Activated CD4-positive, alpha-beta memory T cell treated with anti-CD3 and anti-CD28 coated beads for 36 hours (primary cell): ENCODE data around the gene YIPF6. TPM values are rescaled to one million over a fixed set of nuclear protein-coding genes. Genes with fewer than 3 reads are reported as not detected.
A peak's percentile ranks its signal among the peaks of the same experiment; 100 is the strongest.
"Not testable (repeated sequence)": the region's sequence is repeated elsewhere in the genome, so short reads cannot be mapped to it uniquely, and the experiment has no call there.

Source experiments
- CTCF ChIA-PET: fragments of 350-600 bp; sonication (Branson Sonifier 250); formaldehyde crosslinking; loops from one replicate; lab custom pipeline; 2021; ENCODE audit warnings: antibody characterized with exemption, inconsistent platforms; lab: Charles Lee
- POLR2A ChIA-PET: fragments of 350-600 bp; sonication (Branson Sonifier 250); formaldehyde crosslinking; loops from one replicate; lab custom pipeline; 2021; ENCODE audit warnings: antibody characterized with exemption; lab: Charles Lee
- DNase-seq: peaks from one replicate; pipeline ENCODE4 v3.0.0-alpha.2; 2020
- H3K27ac Mint-ChIP-seq: one replicate; pipeline ENCODE4 v1.8.0; 2021; ENCODE audit warnings: mixed read lengths
- H3K27me3 Mint-ChIP-seq: one replicate; pipeline ENCODE4 v1.8.0; 2021; ENCODE audit warnings: mixed read lengths
- H3K36me3 Mint-ChIP-seq: one replicate; pipeline ENCODE4 v1.8.0; 2021; ENCODE audit warnings: mixed read lengths
- H3K4me1 Mint-ChIP-seq: one replicate; pipeline ENCODE4 v1.8.0; 2021; ENCODE audit warnings: low read depth, mixed read lengths
- H3K4me3 Mint-ChIP-seq: one replicate; pipeline ENCODE4 v1.8.0; 2021; ENCODE audit warnings: mild to moderate bottlenecking, mixed read lengths
- H3K9me3 Mint-ChIP-seq: one replicate; pipeline ENCODE4 v1.8.0; 2021; ENCODE audit warnings: mixed read lengths
- intact Hi-C: fragments of 100-400 bp; cut with micrococcal nuclease; formaldehyde crosslinking; loops from one replicate; pipeline ENCODE4 v1.15.1; 2023
- total RNA-seq, 2 experiments: library from RNA; stranded (reverse); gene quantifications; one replicate each; pipeline ENCODE4 v1.2.3, GENCODE V29; 2021

YIPF6 gene
- total RNA-seq, 2 experiments from 2014 or later, result 24.2 to 26.1 TPM

GRCh38 chrX:68487254-68487653, 11.6 kb upstream of the YIPF6 start:
- no peak for DNase-seq
- Mint-ChIP-seq H3K4me1 (peaks cover 4% of the 10 kb centered on the region), H3K27me3 (no peaks in the 10 kb centered on the region), H3K4me3 (no peak overlapping the region), H3K36me3 (no peaks in the 10 kb centered on the region), H3K27ac (no peak overlapping the region), H3K9me3 (no peaks in the 10 kb centered on the region)
- POLR2A ChIA-PET, result no interaction called here
- CTCF ChIA-PET, result no interaction called here
- intact Hi-C loops, result no loop called here

- POLR2A ChIA-PET, result no interaction called here
Observed at GRCh38 chrX:68487924-68488323, 10.9 kb upstream of the YIPF6 start.

GRCh38 chrX:68488657-68489056, 10.2 kb upstream of the YIPF6 start:
- no peak for DNase-seq
- peaks cover 4% of the 10 kb centered on the region for H3K4me1 Mint-ChIP-seq
- intact Hi-C loops, result no loop called here
- no peaks in the 10 kb centered on the region for H3K36me3 Mint-ChIP-seq
- H3K27ac Mint-ChIP-seq, result no peak overlapping the region
- CTCF ChIA-PET, result no interaction called here
- H3K27me3 Mint-ChIP-seq, result no peaks in the 10 kb centered on the region
- POLR2A ChIA-PET, result no interaction called here
- H3K4me3 Mint-ChIP-seq, result no peak overlapping the region
- no peaks in the 10 kb centered on the region for H3K9me3 Mint-ChIP-seq

More at GRCh38 chrX:68487924-68488323, 10.9 kb upstream of the YIPF6 start:
- Mint-ChIP-seq H3K27ac (no peak overlapping the region), H3K36me3 (no peaks in the 10 kb centered on the region), H3K4me3 (no peak overlapping the region), H3K9me3 (no peaks in the 10 kb centered on the region), H3K4me1 (peaks cover 4% of the 10 kb centered on the region), H3K27me3 (no peaks in the 10 kb centered on the region)
- CTCF ChIA-PET, result no interaction called here
- no peak for DNase-seq
- intact Hi-C loops, result no loop called here

- DNase-seq, result no peak
- intact Hi-C loops, result loop anchor here (1.0 kb wide), 1 partner anchor 8 kb away; no protein-coding TSS in a partner anchor
- H3K36me3 Mint-ChIP-seq, result no peaks in the 10 kb centered on the region
- H3K9me3 Mint-ChIP-seq, result no peaks in the 10 kb centered on the region
- ChIA-PET CTCF (no interaction called here), POLR2A (no interaction called here)
- no peak overlapping the region for H3K27ac Mint-ChIP-seq
- peaks cover 4% of the 10 kb centered on the region for H3K4me1 Mint-ChIP-seq
- no peak overlapping the region for H3K4me3 Mint-ChIP-seq
- peaks cover 1% of the 10 kb centered on the region for H3K27me3 Mint-ChIP-seq
Observed at GRCh38 chrX:68490644-68491043, 8.2 kb upstream of the YIPF6 start.

- no peak for DNase-seq
- H3K4me3 Mint-ChIP-seq, result no peak overlapping the region
- peaks cover 4% of the 10 kb centered on the region for H3K4me1 Mint-ChIP-seq
- H3K27me3 Mint-ChIP-seq, result peaks cover 1% of the 10 kb centered on the region
- H3K36me3 Mint-ChIP-seq, result no peaks in the 10 kb centered on the region
- H3K27ac Mint-ChIP-seq, result no peak overlapping the region
- no peaks in the 10 kb centered on the region for H3K9me3 Mint-ChIP-seq
- POLR2A ChIA-PET, result no interaction called here
- CTCF ChIA-PET, result no interaction called here
- intact Hi-C loops, result no loop called here
Observed at GRCh38 chrX:68492583-68492982, 6.3 kb upstream of the YIPF6 start.

GRCh38 chrX:68493776-68494175, 5.1 kb upstream of the YIPF6 start:
- H3K27ac Mint-ChIP-seq, H3K36me3 Mint-ChIP-seq, H3K4me1 Mint-ChIP-seq, H3K9me3 Mint-ChIP-seq, H3K27me3 Mint-ChIP-seq, POLR2A ChIA-PET, intact Hi-C loops, H3K4me3 Mint-ChIP-seq, CTCF ChIA-PET, DNase-seq: not testable (repeated sequence)

- H3K27me3 Mint-ChIP-seq, result peaks cover 1% of the 10 kb centered on the region
- H3K4me1 Mint-ChIP-seq, result peaks cover 22% of the 10 kb centered on the region
- peak overlapping the region; percentile 92 for H3K4me3 Mint-ChIP-seq
- ChIA-PET CTCF (no interaction called here), POLR2A (no interaction called here)
- H3K36me3 Mint-ChIP-seq, result peaks cover 9% of the 10 kb centered on the region
- H3K27ac Mint-ChIP-seq, result peak overlapping the region; percentile 93
- no peak for DNase-seq
- no peaks in the 10 kb centered on the region for H3K9me3 Mint-ChIP-seq
- intact Hi-C loops, result loop anchor here (1.0 kb wide), 1 partner anchor 8 kb away; no protein-coding TSS in a partner anchor
Observed at GRCh38 chrX:68498044-68498507, 775 bp upstream of the YIPF6 start.

GRCh38 chrX:68499543-68500504, 973 bp downstream of the YIPF6 start:
- peaks cover 9% of the 10 kb centered on the region for H3K36me3 Mint-ChIP-seq
- H3K27me3 Mint-ChIP-seq, result no peaks in the 10 kb centered on the region
- no peak for DNase-seq
- intact Hi-C loops, result loop anchor here (5.0 to 10.0 kb wide), 4 partner anchors 185 to 1635 kb away; partner anchors contain the start of genes EFNB1, IGBP1 and PJA1
- peak overlapping the region; percentile 93 for H3K27ac Mint-ChIP-seq
- peaks cover 38% of the 10 kb centered on the region for H3K4me1 Mint-ChIP-seq
- CTCF ChIA-PET, result interaction anchor here (0.7 kb wide), 1 partner anchor 12 kb away, joined by 3 read pairs; no protein-coding TSS in a partner anchor
- POLR2A ChIA-PET, result no interaction called here
- H3K4me3 Mint-ChIP-seq, result peak overlapping the region; percentile 92
- H3K9me3 Mint-ChIP-seq, result no peaks in the 10 kb centered on the region

- Mint-ChIP-seq H3K36me3 (peaks cover 23% of the 10 kb centered on the region), H3K9me3 (no peaks in the 10 kb centered on the region), H3K27ac (peak overlapping the region; percentile 85), H3K4me3 (no peak overlapping the region), H3K4me1 (peaks cover 62% of the 10 kb centered on the region), H3K27me3 (no peaks in the 10 kb centered on the region)
- peak; percentile 83 for DNase-seq
- CTCF ChIA-PET, result no interaction called here
- POLR2A ChIA-PET, result no interaction called here
- intact Hi-C loops, result loop anchor here (1.0 to 10.0 kb wide), 7 partner anchors 64 to 1631 kb away; partner anchors contain the start of genes EFNB1, IGBP1 and PJA1
Observed at GRCh38 chrX:68503836-68504636, 5.2 kb downstream of the YIPF6 start.

GRCh38 chrX:68506649-68507048, 7.8 kb downstream of the YIPF6 start:
- ChIA-PET POLR2A (no interaction called here), CTCF (no interaction called here)
- Mint-ChIP-seq H3K27ac (no peak overlapping the region), H3K4me3 (no peak overlapping the region), H3K9me3 (no peaks in the 10 kb centered on the region), H3K36me3 (peaks cover 24% of the 10 kb centered on the region), H3K4me1 (peaks cover 65% of the 10 kb centered on the region), H3K27me3 (no peaks in the 10 kb centered on the region)
- intact Hi-C loops, result loop anchor here (10.0 kb wide), 3 partner anchors 178 to 1628 kb away; partner anchors contain the start of genes IGBP1 and PJA1
- no peak for DNase-seq

GRCh38 chrX:68508799-68509198, 9.9 kb downstream of the YIPF6 start:
- no peak overlapping the region for H3K4me3 Mint-ChIP-seq
- H3K36me3 Mint-ChIP-seq, result peaks cover 25% of the 10 kb centered on the region
- intact Hi-C loops, result loop anchor here (10.0 kb wide), 3 partner anchors 176 to 1626 kb away; partner anchors contain the start of genes IGBP1 and PJA1
- CTCF ChIA-PET, result no interaction called here
- peak overlapping the region; percentile 42 for H3K27ac Mint-ChIP-seq
- POLR2A ChIA-PET, result no interaction called here
- H3K27me3 Mint-ChIP-seq, result no peaks in the 10 kb centered on the region
- H3K9me3 Mint-ChIP-seq, result no peaks in the 10 kb centered on the region
- DNase-seq, result no peak
- peaks cover 47% of the 10 kb centered on the region for H3K4me1 Mint-ChIP-seq
